ENCODE data around the gene MAOA. TPM values are rescaled to one million over a fixed set of nuclear protein-coding genes. Genes with fewer than 3 reads are reported as not detected.

MAOA gene
- total RNA-seq, 1 donor from 2014 or later, result 129 TPM

DNA sequence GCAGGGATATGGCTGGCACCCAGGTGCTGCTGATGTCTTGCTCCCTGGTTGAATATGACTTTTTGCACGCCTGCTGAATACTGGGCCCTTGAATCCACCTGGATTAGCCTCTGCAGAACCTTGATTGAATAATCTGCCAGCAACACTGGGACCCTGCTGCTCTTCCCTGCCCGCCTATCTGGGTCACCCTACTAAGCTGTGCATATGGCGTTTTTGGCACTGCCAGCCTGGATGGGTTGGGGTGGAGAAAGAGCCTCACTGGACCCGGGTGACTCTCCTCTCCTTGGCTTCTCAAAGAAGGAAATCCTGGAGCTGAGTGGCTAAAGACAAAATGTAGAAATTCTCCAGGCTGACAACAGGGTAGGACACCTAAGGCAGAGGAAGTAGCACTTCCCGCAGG, 100.0 kb downstream of the MAOA start:
- DNase-seq (ENCODE audit: low read depth in 2 of 2), result no peak

DNA sequence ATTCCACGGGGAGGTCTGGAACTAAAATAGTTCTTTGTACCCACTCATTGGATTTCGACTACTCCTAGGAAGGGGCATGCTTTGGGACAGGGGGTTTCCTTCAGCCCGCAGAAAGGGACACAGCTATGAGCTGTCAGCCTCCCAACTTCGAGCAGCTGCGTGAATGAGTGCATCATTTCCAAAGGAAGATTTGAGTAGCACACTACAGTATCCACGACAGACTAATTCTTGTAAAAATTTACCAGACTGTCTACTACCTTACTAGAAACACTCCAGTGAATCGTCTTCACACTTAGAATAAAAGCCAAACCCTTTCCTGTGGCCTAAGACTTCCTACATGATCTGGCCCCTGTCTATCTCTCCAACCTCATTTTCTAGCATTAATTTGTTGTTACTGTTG, 101.9 kb downstream of the MAOA start:
- no peak for DNase-seq (ENCODE audit: low read depth in 2 of 2)

DNA sequence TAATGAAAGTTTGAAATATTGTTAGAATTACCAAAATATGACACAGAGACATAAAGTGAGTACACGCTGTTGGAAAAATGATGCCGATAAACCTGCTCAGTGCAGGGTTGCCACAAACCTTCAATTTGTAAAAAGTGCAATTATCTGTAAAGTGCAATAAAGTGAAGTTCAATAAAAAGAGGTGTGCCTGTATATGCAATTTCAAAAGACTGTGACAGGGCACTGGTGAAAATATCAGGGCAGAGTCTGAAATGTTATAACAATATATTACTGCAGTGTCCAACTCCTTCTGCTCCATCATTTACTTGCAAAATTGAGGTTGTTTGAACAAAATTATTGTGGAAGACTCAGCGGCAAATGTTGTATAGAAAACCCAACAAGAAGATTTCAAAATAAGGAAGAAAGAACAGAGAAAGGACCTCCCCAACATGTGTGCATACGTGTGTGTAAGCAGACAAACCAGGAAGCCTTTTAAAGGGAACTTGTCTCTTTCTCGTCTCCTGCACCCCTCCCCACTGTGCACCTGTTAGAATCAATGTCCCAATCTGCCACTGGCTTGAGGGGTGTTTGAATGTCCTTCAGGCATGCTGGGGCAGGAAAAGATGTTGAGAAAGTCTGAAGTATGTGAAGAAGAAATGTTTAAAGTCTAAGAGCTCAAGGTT, 130.0 kb downstream of the MAOA start:
- DNase-seq (ENCODE audit: low read depth in 2 of 2), result no peak

Other genes with a start within 250 kb of the MAOA start
- 0.13 TPM in 1 of 2 replicates, not detected in the other for gene MAOB, start 226.2 kb downstream of the MAOA start, total RNA-seq